HEK293T (cell line): ENCODE results near the gene TMEM161B.

ENCODE experiments used
- BHLHE40 ChIP-seq: fragments of 450-650 bp; IDR thresholded peaks from 2 replicates; pipeline ENCODE4 v1.6.1; 2016; ENCODE audit warnings: mild to moderate bottlenecking, moderate library complexity, borderline replicate concordance
- ELF4 ChIP-seq: fragments of 450-650 bp; IDR thresholded peaks from 2 replicates; pipeline ENCODE4 v1.6.1; 2017; ENCODE audit warnings: antibody characterized with exemption
- FOXM1 ChIP-seq: fragments of 450-650 bp; IDR thresholded peaks from 2 replicates; pipeline ENCODE4 v1.6.1; 2017; ENCODE audit warnings: mild to moderate bottlenecking, borderline replicate concordance
- PKNOX1 ChIP-seq: fragments of 450-650 bp; IDR thresholded peaks from 2 replicates; pipeline ENCODE4 v1.6.1; 2016
- SUZ12 ChIP-seq: fragments of 450-650 bp; IDR thresholded peaks from 2 replicates; pipeline ENCODE4 v1.6.1; 2016; ENCODE audit warnings: mild to moderate bottlenecking
- TARDBP ChIP-seq: fragments of 450-650 bp; IDR thresholded peaks from 2 replicates; pipeline ENCODE4 v1.6.1; 2016

GRCh38 chr5:88172847-88173758, 95.5 kb downstream of the TMEM161B start:
- no peak for TF ChIP-seq FOXM1
- TF ChIP-seq PKNOX1: no peak
- TF ChIP-seq BHLHE40: no peak
- no peak for TF ChIP-seq ELF4
- TF ChIP-seq SUZ12: no peak
- TF ChIP-seq TARDBP: no peak
